Activated CD8-positive, alpha-beta T cell treated with anti-CD3 and anti-CD28 coated beads for 36 hours (primary cell): ENCODE measurements around the gene UCN. TPM values are rescaled to one million over a fixed set of nuclear protein-coding genes. Genes with fewer than 3 reads are reported as not detected.
"Not testable (repeated sequence)": the region's sequence is repeated elsewhere in the genome, so short reads cannot be mapped to it uniquely, and the experiment has no call there.

Experiments used
- ATAC-seq: fragments of 200-7000 bp; cut with Tn5 transposase; one replicate; pipeline ENCODE4 v1.10.0; 2021; ENCODE audit warnings: mild to moderate bottlenecking, moderate library complexity
- CTCF ChIA-PET: fragments of 350-600 bp; sonication (Branson Sonifier 250); formaldehyde crosslinking; loops from one replicate; lab custom pipeline; 2021; ENCODE audit warnings: antibody characterized with exemption; lab: Charles Lee
- POLR2A ChIA-PET: fragments of 350-600 bp; sonication (Branson Sonifier 250); formaldehyde crosslinking; loops from one replicate; lab custom pipeline; 2021; ENCODE audit warnings: antibody characterized with exemption; lab: Charles Lee
- DNase-seq: peaks from one replicate; pipeline ENCODE4 v3.0.0-alpha.2; 2020
- H3K27ac Mint-ChIP-seq: one replicate; pipeline ENCODE4 v1.8.0; 2021; ENCODE audit warnings: mild to moderate bottlenecking, mixed read lengths
- H3K27me3 Mint-ChIP-seq: one replicate; pipeline ENCODE4 v1.8.0; 2021; ENCODE audit warnings: mixed read lengths
- H3K36me3 Mint-ChIP-seq: one replicate; pipeline ENCODE4 v1.8.0; 2021; ENCODE audit warnings: low read depth, mixed read lengths
- H3K4me1 Mint-ChIP-seq: one replicate; pipeline ENCODE4 v1.8.0; 2021; ENCODE audit warnings: low read depth, mixed read lengths
- H3K4me3 Mint-ChIP-seq: one replicate; pipeline ENCODE4 v1.8.0; 2021; ENCODE audit warnings: mild to moderate bottlenecking, moderate library complexity, mixed read lengths
- H3K9me3 Mint-ChIP-seq: one replicate; pipeline ENCODE4 v1.8.0; 2021; ENCODE audit warnings: mixed read lengths
- intact Hi-C: fragments of 100-400 bp; cut with micrococcal nuclease; formaldehyde crosslinking; loops from one replicate; pipeline ENCODE4 v1.10.0; 2022
- total RNA-seq, 2 experiments: library from RNA; stranded (reverse); gene quantifications; one replicate each; pipeline ENCODE4 v1.2.3, GENCODE V29; 2021
- TF ChIP-seq, protein P1 (sequence below): fragments of 200-600 bp; IDR thresholded peaks from one replicate; pipeline ENCODE4 v1.8.0; 2022; ENCODE audit warnings: antibody characterized with exemption, mild to moderate bottlenecking

UCN gene
- total RNA-seq, 2 experiments from 2014 or later: 2.5 to 2.7 TPM

GRCh38 chr2:27322766-27323595 is 14.7 kb upstream of the UCN start, which contains the start of gene MPV17:
Gene MPV17, minus strand, starts transcription at chr2:27323097. Its CDS starts 580 bp downstream, at chr2:27322517.
- peak; percentile 94 for DNase-seq

GRCh38 chr2:27322301-27322765 is 14.1 kb upstream of the UCN start:
- H3K27ac Mint-ChIP-seq: peak overlapping the region; percentile 97
- H3K9me3 Mint-ChIP-seq: no peaks in the 10 kb centered on the region
- H3K4me3 Mint-ChIP-seq: peak overlapping the region; percentile 97
- H3K27me3 Mint-ChIP-seq: no peaks in the 10 kb centered on the region
- POLR2A ChIA-PET: interaction anchor here (0.6 to 2.6 kb wide), 14 partner anchors 10 to 191 kb away, joined by 3 to 13 read pairs (median 4); partner anchors contain the start of genes CAD, GTF3C2, PPM1G and SNX17
- TF ChIP-seq, protein P1, sequence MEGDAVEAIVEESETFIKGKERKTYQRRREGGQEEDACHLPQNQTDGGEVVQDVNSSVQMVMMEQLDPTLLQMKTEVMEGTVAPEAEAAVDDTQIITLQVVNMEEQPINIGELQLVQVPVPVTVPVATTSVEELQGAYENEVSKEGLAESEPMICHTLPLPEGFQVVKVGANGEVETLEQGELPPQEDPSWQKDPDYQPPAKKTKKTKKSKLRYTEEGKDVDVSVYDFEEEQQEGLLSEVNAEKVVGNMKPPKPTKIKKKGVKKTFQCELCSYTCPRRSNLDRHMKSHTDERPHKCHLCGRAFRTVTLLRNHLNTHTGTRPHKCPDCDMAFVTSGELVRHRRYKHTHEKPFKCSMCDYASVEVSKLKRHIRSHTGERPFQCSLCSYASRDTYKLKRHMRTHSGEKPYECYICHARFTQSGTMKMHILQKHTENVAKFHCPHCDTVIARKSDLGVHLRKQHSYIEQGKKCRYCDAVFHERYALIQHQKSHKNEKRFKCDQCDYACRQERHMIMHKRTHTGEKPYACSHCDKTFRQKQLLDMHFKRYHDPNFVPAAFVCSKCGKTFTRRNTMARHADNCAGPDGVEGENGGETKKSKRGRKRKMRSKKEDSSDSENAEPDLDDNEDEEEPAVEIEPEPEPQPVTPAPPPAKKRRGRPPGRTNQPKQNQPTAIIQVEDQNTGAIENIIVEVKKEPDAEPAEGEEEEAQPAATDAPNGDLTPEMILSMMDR: no peak
- CTCF ChIA-PET: interaction anchor here (1.2 to 3.5 kb wide), 4 partner anchors 19 to 47 kb away, joined by 3 to 20 read pairs (median 8); partner anchors contain the start of gene EIF2B4
- H3K36me3 Mint-ChIP-seq: peaks cover 27% of the 10 kb centered on the region
- H3K4me1 Mint-ChIP-seq: peaks cover 21% of the 10 kb centered on the region
- peak; percentile 27 for DNase-seq
- intact Hi-C loops: loop anchor here (5.0 kb wide), 1 partner anchor 35 kb away; the partner anchor contains the start of gene GTF3C2
- ATAC-seq: peak; percentile 26

More at GRCh38 chr2:27322766-27323595, 14.7 kb upstream of the UCN start, which contains the start of gene MPV17:
- CTCF ChIA-PET: interaction anchor here (1.2 to 3.5 kb wide), 4 partner anchors 20 to 47 kb away, joined by 3 to 20 read pairs (median 8); partner anchors contain the start of gene EIF2B4
- intact Hi-C loops: loop anchor here (5.0 kb wide), 1 partner anchor 34 kb away; the partner anchor contains the start of gene GTF3C2
- Mint-ChIP-seq H3K27ac (peak within 1 kb of the TSS; percentile 97), H3K36me3 (peaks cover 24% of the 10 kb centered on the region), H3K9me3 (no peaks in the 10 kb centered on the region), H3K4me1 (peaks cover 21% of the 10 kb centered on the region), H3K27me3 (no peaks in the 10 kb centered on the region), H3K4me3 (peak within 1 kb of the TSS; percentile 97)
- peak; percentile 97 for ATAC-seq
- POLR2A ChIA-PET: interaction anchor here (0.6 to 2.6 kb wide), 20 partner anchors 11 to 305 kb away, joined by 3 to 13 read pairs (median 3); partner anchors contain the start of genes CAD, CCDC121, EIF2B4 and GPN1
- TF ChIP-seq, protein P1: no peak

DNA sequence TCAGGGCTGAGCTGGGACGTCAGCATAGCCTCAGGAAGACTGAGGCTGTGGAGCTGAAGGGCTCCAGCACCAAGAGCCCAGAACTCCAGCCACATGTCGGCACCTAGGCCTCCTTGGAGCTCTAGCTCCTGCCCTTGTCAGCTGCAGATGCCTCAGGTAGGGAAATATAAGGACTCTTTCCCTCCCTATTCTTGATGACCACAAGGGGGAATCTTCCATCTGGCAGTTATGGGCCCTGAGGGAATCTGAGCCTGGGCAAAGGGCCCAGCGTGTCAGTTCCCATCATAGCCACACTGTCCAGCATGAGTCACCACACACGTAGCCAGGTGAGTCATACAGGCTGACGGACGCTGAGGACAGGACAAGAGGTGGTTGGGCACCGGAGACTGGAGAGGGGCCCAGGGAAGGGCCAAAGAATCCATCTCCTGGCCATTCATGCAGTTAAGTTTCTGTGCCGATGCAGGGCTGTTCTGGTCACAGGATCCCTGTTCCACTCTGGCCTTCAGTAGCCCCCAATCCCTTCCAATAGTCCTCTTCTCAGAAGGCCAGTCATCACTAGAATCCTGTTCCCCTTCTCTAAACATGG is 12.8 kb upstream of the UCN start:
- Mint-ChIP-seq H3K27ac (no peak overlapping the region), H3K9me3 (no peaks in the 10 kb centered on the region), H3K27me3 (no peaks in the 10 kb centered on the region), H3K4me1 (peaks cover 21% of the 10 kb centered on the region), H3K36me3 (peaks cover 16% of the 10 kb centered on the region), H3K4me3 (peak overlapping the region; percentile 97)
- ChIA-PET POLR2A (interaction anchor here (1.0 to 2.6 kb wide), 2 partner anchors 9 to 31 kb away, joined by 4 to 13 read pairs; no protein-coding TSS in a partner anchor), CTCF (interaction anchor here (0.8 to 3.5 kb wide), 4 partner anchors 12 to 360 kb away, joined by 3 to 20 read pairs (median 4); no protein-coding TSS in a partner anchor)
- intact Hi-C loops: loop anchor here (5.0 kb wide), 1 partner anchor 36 kb away; the partner anchor contains the start of gene GTF3C2
- ATAC-seq: no peak
- no peak for DNase-seq
- TF ChIP-seq, protein P1: no peak

DNA sequence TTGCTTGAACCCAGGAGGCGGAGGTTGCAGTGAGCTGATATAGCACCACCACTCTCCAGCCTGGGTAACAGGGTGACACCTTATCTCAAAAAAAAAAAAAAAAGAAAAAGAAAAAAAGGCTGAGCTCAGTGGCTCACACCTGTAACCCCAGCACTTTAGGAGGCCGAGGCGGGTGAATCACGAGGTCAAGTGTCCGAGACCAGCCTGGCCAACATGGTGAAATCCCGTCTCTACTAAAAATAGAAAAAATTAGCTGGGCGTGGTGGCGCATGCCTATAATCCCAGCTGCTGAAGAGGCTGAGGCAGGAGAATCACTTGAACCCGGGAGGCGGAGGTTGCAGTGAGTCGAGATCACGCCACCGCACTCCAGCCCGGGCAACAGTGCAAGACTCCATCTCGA is 11.6 kb upstream of the UCN start:
- not testable (repeated sequence) for DNase-seq, H3K27me3 Mint-ChIP-seq, H3K27ac Mint-ChIP-seq, H3K9me3 Mint-ChIP-seq, ATAC-seq, H3K4me3 Mint-ChIP-seq
- Mint-ChIP-seq H3K36me3 (peaks cover 13% of the 10 kb centered on the region), H3K4me1 (peaks cover 21% of the 10 kb centered on the region)
- intact Hi-C loops: loop anchor here (5.0 kb wide), 1 partner anchor 37 kb away; the partner anchor contains the start of gene GTF3C2
- CTCF ChIA-PET: interaction anchor here (1.8 to 3.7 kb wide), 2 partner anchors 17 to 40 kb away, joined by 7 to 14 read pairs; no protein-coding TSS in a partner anchor
- POLR2A ChIA-PET: interaction anchor here (1.0 kb wide), 1 partner anchor 32 kb away, joined by 4 read pairs; no protein-coding TSS in a partner anchor
